ENCODE results near the gene MAD1L1. TPM values are rescaled to one million over a fixed set of nuclear protein-coding genes. Genes with fewer than 3 reads are reported as not detected.

The MAD1L1 gene
- total RNA-seq, 2 experiments from 2014 or later = 157 to 160 TPM

GRCh38 chr7:2166625-2167280 is 66.0 kb downstream of the MAD1L1 start:
- ChIA-PET CTCF (no interaction called here), POLR2A (no interaction called here)

GRCh38 chr7:2165610-2166594 is 66.8 kb downstream of the MAD1L1 start:
- CTCF ChIA-PET = no interaction called here
- ATAC-seq (ENCODE audit: poor library complexity) = no peak
- no peak overlapping the region for H3K27ac Mint-ChIP-seq

More at GRCh38 chr7:2166625-2167280, 66.0 kb downstream of the MAD1L1 start:
- no peak for ATAC-seq (ENCODE audit: poor library complexity)
- Histone ChIP-seq H3K36me3 (ENCODE audit: insufficient read depth, low read length) (no peaks in the 10 kb centered on the region), H3K4me3 (ENCODE audit: low read length) (no peak overlapping the region), H3K4me1 (ENCODE audit: insufficient read depth, low read length) (no peaks in the 10 kb centered on the region), H3K9me3 (ENCODE audit: control insufficient read depth in 1 of 2, insufficient read depth in 1 of 2, low read length in 2 of 2) (no peaks in the 10 kb centered on the region), H3K27ac (ENCODE audit: low read depth in 1 of 2, low read length in 2 of 2) (no peak overlapping the region), H3K27me3 (ENCODE audit: control insufficient read depth in 1 of 2, insufficient read depth in 2 of 2, low read length in 2 of 2) (no peaks in the 10 kb centered on the region)
- no peak for TF ChIP-seq CTCF (IDR thresholded peaks at IDR 0.05)
- no peak overlapping the region for H3K27ac Mint-ChIP-seq
- intact Hi-C loops (cut with DNase I, micrococcal nuclease) = no loop called here
- no peaks in the 10 kb centered on the region for H3K27me3 Mint-ChIP-seq
- H3K9me3 Mint-ChIP-seq = no peaks in the 10 kb centered on the region
- no peaks in the 10 kb centered on the region for H3K4me1 Mint-ChIP-seq (ENCODE audit: low read depth)
- no peak overlapping the region for H3K4me3 Mint-ChIP-seq
- H3K36me3 Mint-ChIP-seq (ENCODE audit: low read depth) = peaks cover 41% of the 10 kb centered on the region
- no peak for DNase-seq

GRCh38 chr7:2165239-2165609 is 67.5 kb downstream of the MAD1L1 start:
- no peaks in the 10 kb centered on the region for H3K27me3 ChIP-seq (ENCODE audit: control insufficient read depth in 1 of 2, insufficient read depth in 2 of 2, low read length in 2 of 2)
- Mint-ChIP-seq H3K4me3 (no peak overlapping the region), H3K4me1 (ENCODE audit: low read depth) (no peaks in the 10 kb centered on the region), H3K27me3 (no peaks in the 10 kb centered on the region), H3K36me3 (ENCODE audit: low read depth) (peaks cover 31% of the 10 kb centered on the region), H3K27ac (no peak overlapping the region), H3K9me3 (no peaks in the 10 kb centered on the region)
- CTCF ChIA-PET = no interaction called here
- no peaks in the 10 kb centered on the region for H3K9me3 ChIP-seq (ENCODE audit: control insufficient read depth in 1 of 2, insufficient read depth in 1 of 2, low read length in 2 of 2)
- DNase-seq (no peak), ATAC-seq (ENCODE audit: poor library complexity) (no peak)
- no peaks in the 10 kb centered on the region for H3K4me1 ChIP-seq (ENCODE audit: insufficient read depth, low read length)
- POLR2A ChIA-PET = no interaction called here
- H3K4me3 ChIP-seq (ENCODE audit: low read length) = no peak overlapping the region
- TF ChIP-seq CTCF (IDR thresholded peaks at IDR 0.05) = no peak
- intact Hi-C loops (cut with DNase I, micrococcal nuclease) = no loop called here
- no peak overlapping the region for H3K27ac ChIP-seq (ENCODE audit: low read depth in 1 of 2, low read length in 2 of 2)
- H3K36me3 ChIP-seq (ENCODE audit: insufficient read depth, low read length) = no peaks in the 10 kb centered on the region

More at GRCh38 chr7:2165610-2166594, 66.8 kb downstream of the MAD1L1 start:
- H3K4me1 ChIP-seq (ENCODE audit: insufficient read depth, low read length) = no peaks in the 10 kb centered on the region
- no peak overlapping the region for H3K4me3 ChIP-seq (ENCODE audit: low read length)
- Mint-ChIP-seq H3K27me3 (no peaks in the 10 kb centered on the region), H3K9me3 (no peaks in the 10 kb centered on the region), H3K36me3 (ENCODE audit: low read depth) (peaks cover 38% of the 10 kb centered on the region), H3K4me1 (ENCODE audit: low read depth) (no peaks in the 10 kb centered on the region), H3K4me3 (no peak overlapping the region)
- intact Hi-C loops (cut with DNase I, micrococcal nuclease) = no loop called here
- TF ChIP-seq CTCF (IDR thresholded peaks at IDR 0.05) = no peak
- POLR2A ChIA-PET = no interaction called here
- no peaks in the 10 kb centered on the region for H3K9me3 ChIP-seq (ENCODE audit: control insufficient read depth in 1 of 2, insufficient read depth in 1 of 2, low read length in 2 of 2)
- H3K27me3 ChIP-seq (ENCODE audit: control insufficient read depth in 1 of 2, insufficient read depth in 2 of 2, low read length in 2 of 2) = no peaks in the 10 kb centered on the region
- no peaks in the 10 kb centered on the region for H3K36me3 ChIP-seq (ENCODE audit: insufficient read depth, low read length)
- H3K27ac ChIP-seq (ENCODE audit: low read depth in 1 of 2, low read length in 2 of 2) = no peak overlapping the region
- DNase-seq = no peak
